Measurements from ENCODE around the gene PLAC9.

Gene PLAC9

DNA sequence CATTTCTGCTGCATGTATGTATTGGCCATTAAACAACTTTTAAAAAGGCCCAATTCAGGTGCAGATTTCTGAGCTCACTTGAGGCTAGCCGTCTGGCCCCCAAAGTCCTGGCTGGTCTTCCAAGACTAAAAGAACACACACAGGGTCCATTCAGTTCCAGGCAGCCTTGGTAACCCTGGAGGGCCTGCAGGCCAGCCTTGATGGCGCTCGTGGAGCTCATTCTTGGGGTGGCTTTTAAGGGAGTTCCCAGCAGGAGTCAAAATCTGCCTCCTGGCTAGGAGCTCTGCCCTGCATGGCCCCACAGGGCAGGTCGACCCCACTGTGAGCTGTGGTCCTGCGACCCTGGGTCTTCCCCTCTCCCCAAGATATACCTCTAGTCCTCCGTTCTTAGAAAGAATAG is 44.0 kb downstream of the PLAC9 start:
- Histone ChIP-seq H3K27ac (ENCODE audit: low read depth, low read length) (no peak overlapping the region), H3K4me1 (ENCODE audit: control insufficient read depth in 5 of 5, insufficient read depth in 5 of 5, low read length in 5 of 5) (peaks cover 2 to 52% (median 40%) of the 10 kb centered on the region in 5 donors), H3K27me3 (ENCODE audit: control insufficient read depth in 5 of 5, insufficient read depth in 4 of 5, low read length in 5 of 5) (no peaks in the 10 kb centered on the region), H3K9me3 (ENCODE audit: control insufficient read depth in 5 of 5, low read length in 5 of 5) (no peaks in the 10 kb centered on the region), H3K36me3 (ENCODE audit: control insufficient read depth in 5 of 5, insufficient read depth in 5 of 5, low read length in 5 of 5) (peaks cover 0 to 44% (median 37%) of the 10 kb centered on the region in 5 donors), H3K4me3 (ENCODE audit: low read depth in 1 of 5, low read length in 5 of 5) (no peak overlapping the region), H3K9ac (ENCODE audit: low read length in 5 of 5) (no peak overlapping the region)

DNA sequence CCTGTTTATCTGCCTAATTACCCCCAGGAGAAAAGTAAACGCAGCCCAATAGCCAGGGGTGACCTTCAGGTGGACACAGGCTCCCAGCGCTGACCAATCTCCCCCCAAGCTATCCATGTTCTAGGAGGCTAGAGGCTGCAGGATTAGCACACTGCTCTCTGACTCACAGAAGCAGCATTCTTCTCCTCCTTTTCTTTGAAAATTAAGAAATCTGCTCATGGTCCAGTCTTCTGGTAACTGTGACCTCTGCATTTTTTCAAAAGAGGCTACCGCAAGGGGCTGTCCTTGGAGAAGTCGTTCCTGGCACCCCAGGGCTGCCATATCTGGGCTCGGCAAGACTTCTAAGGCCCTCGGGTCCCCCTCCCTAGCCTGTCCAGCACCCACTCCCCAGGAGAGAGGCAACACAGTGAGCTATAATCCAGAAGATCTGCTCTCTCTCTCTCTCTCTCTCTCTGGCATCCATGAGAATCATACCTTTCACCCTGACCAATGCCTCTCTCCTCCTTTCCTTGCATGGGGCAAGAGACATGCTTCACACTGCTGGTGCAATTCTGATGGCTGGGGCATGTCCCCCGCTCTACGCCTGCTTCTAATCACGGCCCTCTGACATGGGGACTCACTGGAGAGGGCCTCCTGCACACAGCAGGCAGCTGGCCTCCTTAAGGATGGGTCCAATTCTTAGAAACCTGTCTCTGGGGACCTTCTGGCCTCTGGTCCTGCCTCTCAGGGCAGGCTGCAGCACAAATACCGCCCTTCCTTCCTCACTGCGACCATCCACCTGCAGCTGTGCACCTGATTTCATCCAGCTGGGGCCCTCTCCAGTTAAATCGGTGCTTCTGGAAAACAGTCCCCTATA is 45.5 kb downstream of the PLAC9 start:
- Histone ChIP-seq H3K27me3 (ENCODE audit: control insufficient read depth in 5 of 5, insufficient read depth in 4 of 5, low read length in 5 of 5) (no peaks in the 10 kb centered on the region), H3K9ac (ENCODE audit: low read length in 5 of 5) (peak overlapping the region in 1 of 5 donors; percentile 44), H3K4me1 (ENCODE audit: control insufficient read depth in 5 of 5, insufficient read depth in 5 of 5, low read length in 5 of 5) (peaks cover 4 to 50% (median 38%) of the 10 kb centered on the region in 5 donors), H3K4me3 (ENCODE audit: low read depth in 1 of 5, low read length in 5 of 5) (peak overlapping the region in 1 of 5 donors; percentile 11), H3K36me3 (ENCODE audit: control insufficient read depth in 5 of 5, insufficient read depth in 5 of 5, low read length in 5 of 5) (peaks cover 0 to 32% (median 22%) of the 10 kb centered on the region in 5 donors), H3K27ac (ENCODE audit: low read depth, low read length) (peak overlapping the region; percentile 11), H3K9me3 (ENCODE audit: control insufficient read depth in 5 of 5, low read length in 5 of 5) (no peaks in the 10 kb centered on the region)

GRCh38 chr10:80182986-80183385 is 50.5 kb downstream of the PLAC9 start:
- H3K36me3 ChIP-seq (ENCODE audit: control insufficient read depth in 5 of 5, insufficient read depth in 5 of 5, low read length in 5 of 5), result peaks cover 0 to 22% (median 17%) of the 10 kb centered on the region in 5 donors
- H3K9ac ChIP-seq (ENCODE audit: low read length in 5 of 5), result peak overlapping the region in 1 of 5 donors; percentile 15
- H3K27me3 ChIP-seq (ENCODE audit: control insufficient read depth in 5 of 5, insufficient read depth in 4 of 5, low read length in 5 of 5), result no peaks in the 10 kb centered on the region
- no peaks in the 10 kb centered on the region for H3K9me3 ChIP-seq (ENCODE audit: control insufficient read depth in 5 of 5, low read length in 5 of 5)
- H3K27ac ChIP-seq (ENCODE audit: low read depth, low read length), result peak overlapping the region; percentile 40
- H3K4me1 ChIP-seq (ENCODE audit: control insufficient read depth in 5 of 5, insufficient read depth in 5 of 5, low read length in 5 of 5), result peaks cover 4 to 70% (median 61%) of the 10 kb centered on the region in 5 donors
- no peak overlapping the region for H3K4me3 ChIP-seq (ENCODE audit: low read depth in 1 of 5, low read length in 5 of 5)

DNA sequence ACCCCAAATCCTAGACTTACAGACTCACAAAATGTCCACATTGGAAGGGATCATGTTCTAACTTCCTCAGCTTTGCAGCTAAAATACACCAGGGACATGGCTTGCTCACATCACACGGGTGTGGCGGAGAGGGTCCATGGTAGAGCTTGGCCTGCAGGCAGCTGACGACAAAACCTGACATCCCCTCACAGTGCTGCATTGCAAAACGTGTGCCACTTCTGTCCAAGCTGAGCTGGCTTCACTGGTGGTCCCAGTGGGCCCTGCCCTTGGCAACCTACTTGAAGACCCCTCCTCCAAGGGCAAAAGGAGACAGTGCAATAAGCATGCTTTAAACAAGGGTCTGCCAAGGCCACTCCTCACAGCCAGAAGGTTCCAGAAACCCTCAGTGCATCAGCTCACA is 50.9 kb downstream of the PLAC9 start:
- Histone ChIP-seq H3K36me3 (ENCODE audit: control insufficient read depth in 5 of 5, insufficient read depth in 5 of 5, low read length in 5 of 5) (peaks cover 0 to 22% (median 17%) of the 10 kb centered on the region in 5 donors), H3K4me1 (ENCODE audit: control insufficient read depth in 5 of 5, insufficient read depth in 5 of 5, low read length in 5 of 5) (peaks cover 6 to 69% (median 61%) of the 10 kb centered on the region in 5 donors), H3K9ac (ENCODE audit: low read length in 5 of 5) (no peak overlapping the region), H3K27ac (ENCODE audit: low read depth, low read length) (no peak overlapping the region), H3K4me3 (ENCODE audit: low read depth in 1 of 5, low read length in 5 of 5) (no peak overlapping the region), H3K9me3 (ENCODE audit: control insufficient read depth in 5 of 5, low read length in 5 of 5) (no peaks in the 10 kb centered on the region), H3K27me3 (ENCODE audit: control insufficient read depth in 5 of 5, insufficient read depth in 4 of 5, low read length in 5 of 5) (no peaks in the 10 kb centered on the region)

- H3K4me1 ChIP-seq (ENCODE audit: control insufficient read depth in 5 of 5, insufficient read depth in 5 of 5, low read length in 5 of 5), result peaks cover 6 to 69% (median 62%) of the 10 kb centered on the region in 5 donors
Observed at GRCh38 chr10:80184291-80184690, 51.8 kb downstream of the PLAC9 start.

DNA sequence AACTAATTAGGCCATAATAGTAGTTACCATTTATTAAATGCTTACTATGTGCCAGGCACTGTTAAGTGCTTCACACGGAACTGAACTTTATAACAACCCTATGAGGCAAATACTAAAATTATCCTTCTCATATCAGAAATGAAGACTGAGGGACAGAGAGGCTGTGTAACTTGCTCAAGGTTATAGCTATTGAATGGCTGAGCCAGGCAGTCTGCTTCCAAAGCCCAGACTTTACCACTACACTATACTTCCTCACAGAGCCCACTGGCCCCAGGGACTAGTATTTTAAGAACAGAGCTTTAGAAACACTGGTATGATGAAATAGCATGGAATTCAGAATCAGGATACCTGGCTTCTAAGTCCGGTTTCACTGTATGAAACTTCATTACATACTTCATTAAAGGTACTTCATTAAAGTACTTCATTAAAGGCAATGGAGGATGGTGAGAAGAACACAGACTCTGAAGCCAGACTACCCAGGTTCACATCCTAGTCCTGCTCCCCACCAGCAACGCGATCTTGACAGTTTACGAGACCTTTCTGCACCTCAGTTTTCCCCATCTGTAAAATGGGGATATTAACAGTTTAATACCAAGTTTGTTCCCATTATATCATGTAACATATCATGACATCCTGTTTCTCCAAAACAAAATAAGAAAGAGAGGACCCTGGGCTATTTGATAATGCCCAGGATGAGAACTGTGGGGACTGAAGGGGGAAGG is 53.2 kb downstream of the PLAC9 start:
- Histone ChIP-seq H3K27ac (ENCODE audit: low read depth, low read length) (peak overlapping the region; percentile 51), H3K36me3 (ENCODE audit: control insufficient read depth in 5 of 5, insufficient read depth in 5 of 5, low read length in 5 of 5) (peaks cover 0 to 9% (median 7%) of the 10 kb centered on the region in 5 donors), H3K9ac (ENCODE audit: low read length in 5 of 5) (no peak overlapping the region), H3K4me1 (ENCODE audit: control insufficient read depth in 5 of 5, insufficient read depth in 5 of 5, low read length in 5 of 5) (peaks cover 6 to 66% (median 65%) of the 10 kb centered on the region in 5 donors), H3K4me3 (ENCODE audit: low read depth in 1 of 5, low read length in 5 of 5) (no peak overlapping the region), H3K27me3 (ENCODE audit: control insufficient read depth in 5 of 5, insufficient read depth in 4 of 5, low read length in 5 of 5) (no peaks in the 10 kb centered on the region), H3K9me3 (ENCODE audit: control insufficient read depth in 5 of 5, low read length in 5 of 5) (no peaks in the 10 kb centered on the region)

More at GRCh38 chr10:80184291-80184690, 51.8 kb downstream of the PLAC9 start:
- H3K4me3 ChIP-seq (ENCODE audit: low read depth in 1 of 5, low read length in 5 of 5), result no peak overlapping the region
- no peaks in the 10 kb centered on the region for H3K27me3 ChIP-seq (ENCODE audit: control insufficient read depth in 5 of 5, insufficient read depth in 4 of 5, low read length in 5 of 5)
- H3K9me3 ChIP-seq (ENCODE audit: control insufficient read depth in 5 of 5, low read length in 5 of 5), result no peaks in the 10 kb centered on the region
- no peak overlapping the region for H3K9ac ChIP-seq (ENCODE audit: low read length in 5 of 5)
- peaks cover 0 to 19% (median 17%) of the 10 kb centered on the region in 5 donors for H3K36me3 ChIP-seq (ENCODE audit: control insufficient read depth in 5 of 5, insufficient read depth in 5 of 5, low read length in 5 of 5)
- no peak overlapping the region for H3K27ac ChIP-seq (ENCODE audit: low read depth, low read length)

DNA sequence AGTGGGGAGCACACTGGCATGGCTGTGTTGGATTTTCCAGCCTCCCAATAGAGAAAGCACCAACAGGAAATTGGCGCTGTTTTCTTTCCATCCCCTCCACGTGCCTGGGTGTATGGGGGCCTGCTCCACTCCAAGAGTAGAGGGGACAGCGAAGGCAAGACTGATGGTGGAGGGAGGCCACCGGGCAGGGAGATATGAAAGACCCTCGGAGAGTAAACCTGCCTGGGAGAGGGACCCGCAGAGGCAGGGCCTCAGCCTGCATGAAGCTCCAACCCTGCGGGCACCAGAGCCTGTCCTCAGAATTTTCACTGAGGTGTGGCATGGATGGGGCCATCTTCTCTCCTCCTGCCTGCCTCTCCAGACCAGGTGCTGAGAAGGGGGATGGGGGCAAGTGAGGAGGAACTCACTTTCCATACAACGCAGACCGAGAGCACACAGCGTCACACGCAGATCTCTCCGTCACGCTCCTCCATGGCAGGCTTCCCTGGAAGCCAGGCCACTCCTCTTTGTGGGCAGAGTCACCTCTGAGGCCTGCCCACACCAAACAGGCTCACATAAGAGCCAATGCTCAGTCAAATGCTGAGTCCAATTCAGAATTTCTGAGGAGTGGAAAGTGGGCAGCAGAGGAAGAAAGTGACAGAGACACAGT is 54.0 kb downstream of the PLAC9 start:
- Histone ChIP-seq H3K27me3 (ENCODE audit: control insufficient read depth in 5 of 5, insufficient read depth in 4 of 5, low read length in 5 of 5) (no peaks in the 10 kb centered on the region), H3K27ac (ENCODE audit: low read depth, low read length) (peak overlapping the region; percentile 51), H3K4me1 (ENCODE audit: control insufficient read depth in 5 of 5, insufficient read depth in 5 of 5, low read length in 5 of 5) (peaks cover 7 to 69% (median 68%) of the 10 kb centered on the region in 5 donors)

DNA sequence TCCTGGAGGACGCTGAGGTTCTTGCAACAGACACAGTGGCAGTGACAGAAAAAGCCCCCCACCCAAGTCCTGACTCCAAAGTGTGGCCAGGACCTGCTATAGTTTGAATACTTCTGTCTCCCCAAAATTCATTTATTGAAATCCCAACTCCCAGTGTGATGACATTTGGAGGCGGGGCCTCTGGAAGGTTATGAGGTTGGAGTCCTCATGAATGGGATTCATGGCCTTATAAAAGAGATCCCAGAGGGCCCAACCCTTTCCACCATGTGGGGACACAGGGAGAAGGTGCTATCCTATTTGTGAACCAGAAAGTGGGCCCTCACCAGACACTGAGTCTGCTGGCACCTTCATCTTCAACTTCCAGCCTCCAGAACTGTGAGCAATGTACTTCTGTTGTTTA is 54.5 kb downstream of the PLAC9 start:
- H3K36me3 ChIP-seq (ENCODE audit: control insufficient read depth in 5 of 5, insufficient read depth in 5 of 5, low read length in 5 of 5), result peaks cover 0 to 13% (median 8%) of the 10 kb centered on the region in 5 donors
- peak overlapping the region; percentile 51 for H3K27ac ChIP-seq (ENCODE audit: low read depth, low read length)
- H3K4me1 ChIP-seq (ENCODE audit: control insufficient read depth in 5 of 5, insufficient read depth in 5 of 5, low read length in 5 of 5), result peaks cover 10 to 74% (median 73%) of the 10 kb centered on the region in 5 donors
- H3K9ac ChIP-seq (ENCODE audit: low read length in 5 of 5), result no peak overlapping the region
- no peaks in the 10 kb centered on the region for H3K9me3 ChIP-seq (ENCODE audit: control insufficient read depth in 5 of 5, low read length in 5 of 5)
- H3K27me3 ChIP-seq (ENCODE audit: control insufficient read depth in 5 of 5, insufficient read depth in 4 of 5, low read length in 5 of 5), result no peaks in the 10 kb centered on the region
- H3K4me3 ChIP-seq (ENCODE audit: low read depth in 1 of 5, low read length in 5 of 5), result no peak overlapping the region

More for the DNA sequence above, 54.0 kb downstream of the PLAC9 start:
- Histone ChIP-seq H3K4me3 (ENCODE audit: low read depth in 1 of 5, low read length in 5 of 5) (peak overlapping the region in 1 of 5 donors; percentile 19), H3K36me3 (ENCODE audit: control insufficient read depth in 5 of 5, insufficient read depth in 5 of 5, low read length in 5 of 5) (peaks cover 0 to 9% (median 4%) of the 10 kb centered on the region in 5 donors), H3K9me3 (ENCODE audit: control insufficient read depth in 5 of 5, low read length in 5 of 5) (no peaks in the 10 kb centered on the region), H3K9ac (ENCODE audit: low read length in 5 of 5) (no peak overlapping the region)

GRCh38 chr10:80187465-80188409 is 55.2 kb downstream of the PLAC9 start:
- Histone ChIP-seq H3K4me3 (ENCODE audit: low read depth in 1 of 5, low read length in 5 of 5) (no peak overlapping the region), H3K9ac (ENCODE audit: low read length in 5 of 5) (peak overlapping the region in 3 of 5 donors; percentile 4 to 27 (median 22)), H3K27me3 (ENCODE audit: control insufficient read depth in 5 of 5, insufficient read depth in 4 of 5, low read length in 5 of 5) (no peaks in the 10 kb centered on the region), H3K36me3 (ENCODE audit: control insufficient read depth in 5 of 5, insufficient read depth in 5 of 5, low read length in 5 of 5) (peaks cover 0 to 13% (median 8%) of the 10 kb centered on the region in 5 donors), H3K4me1 (ENCODE audit: control insufficient read depth in 5 of 5, insufficient read depth in 5 of 5, low read length in 5 of 5) (peaks cover 10 to 75% (median 74%) of the 10 kb centered on the region in 5 donors), H3K9me3 (ENCODE audit: control insufficient read depth in 5 of 5, low read length in 5 of 5) (no peaks in the 10 kb centered on the region), H3K27ac (ENCODE audit: low read depth, low read length) (peak overlapping the region; percentile 51)
